Activated CD8-positive, alpha-beta memory T cell treated with anti-CD3 and anti-CD28 coated beads for 36 hours (primary cell): ENCODE data around the gene SH3BGRL3. TPM values are rescaled to one million over a fixed set of nuclear protein-coding genes. Genes with fewer than 3 reads are reported as not detected.

Source experiments
- CTCF ChIA-PET: fragments of 350-600 bp; sonication (Branson Sonifier 250); formaldehyde crosslinking; loops from one replicate; lab custom pipeline; 2021; ENCODE audit warnings: antibody characterized with exemption; lab: Charles Lee
- POLR2A ChIA-PET: fragments of 350-600 bp; sonication (Branson Sonifier 250); formaldehyde crosslinking; loops from one replicate; lab custom pipeline; 2021; ENCODE audit warnings: antibody characterized with exemption; lab: Charles Lee
- total RNA-seq, 2 experiments: library from RNA; stranded (reverse); gene quantifications; one replicate each; pipeline ENCODE4 v1.2.3, GENCODE V29; 2021

SH3BGRL3 gene
- total RNA-seq, 2 experiments from 2014 or later = 399 to 416 TPM

- ChIA-PET POLR2A (interaction anchor here (0.6 to 5.8 kb wide), 4 partner anchors 8 to 1854 kb away, joined by 3 to 57 read pairs (median 4); partner anchors contain the start of gene CD52), CTCF (interaction anchor here (0.5 to 9.0 kb wide), 15 partner anchors 9 to 1085 kb away, joined by 3 to 141 read pairs (median 6); partner anchors contain the start of genes CD52, CEP85, UBXN11 and ZNF593)
Measured at GRCh38 chr1:26284597-26285347, 4.9 kb downstream of the SH3BGRL3 start.

GRCh38 chr1:26285366-26286063 is 5.6 kb downstream of the SH3BGRL3 start:
- ChIA-PET CTCF (interaction anchor here (1.0 to 9.0 kb wide), 13 partner anchors 9 to 132 kb away, joined by 3 to 141 read pairs (median 7); partner anchors contain the start of genes CD52, CEP85, UBXN11 and ZNF593), POLR2A (interaction anchor here (5.8 kb wide), 1 partner anchor 33 kb away, joined by 57 read pairs; the partner anchor contains the start of gene CD52)

- CTCF ChIA-PET = interaction anchor here (0.5 to 9.0 kb wide), 7 partner anchors 10 to 130 kb away, joined by 3 to 141 read pairs (median 7); partner anchors contain the start of genes CD52, CEP85 and UBXN11
- POLR2A ChIA-PET = interaction anchor here (5.8 kb wide), 1 partner anchor 33 kb away, joined by 57 read pairs; the partner anchor contains the start of gene CD52
Measured at GRCh38 chr1:26286064-26286416, 6.2 kb downstream of the SH3BGRL3 start.

DNA sequence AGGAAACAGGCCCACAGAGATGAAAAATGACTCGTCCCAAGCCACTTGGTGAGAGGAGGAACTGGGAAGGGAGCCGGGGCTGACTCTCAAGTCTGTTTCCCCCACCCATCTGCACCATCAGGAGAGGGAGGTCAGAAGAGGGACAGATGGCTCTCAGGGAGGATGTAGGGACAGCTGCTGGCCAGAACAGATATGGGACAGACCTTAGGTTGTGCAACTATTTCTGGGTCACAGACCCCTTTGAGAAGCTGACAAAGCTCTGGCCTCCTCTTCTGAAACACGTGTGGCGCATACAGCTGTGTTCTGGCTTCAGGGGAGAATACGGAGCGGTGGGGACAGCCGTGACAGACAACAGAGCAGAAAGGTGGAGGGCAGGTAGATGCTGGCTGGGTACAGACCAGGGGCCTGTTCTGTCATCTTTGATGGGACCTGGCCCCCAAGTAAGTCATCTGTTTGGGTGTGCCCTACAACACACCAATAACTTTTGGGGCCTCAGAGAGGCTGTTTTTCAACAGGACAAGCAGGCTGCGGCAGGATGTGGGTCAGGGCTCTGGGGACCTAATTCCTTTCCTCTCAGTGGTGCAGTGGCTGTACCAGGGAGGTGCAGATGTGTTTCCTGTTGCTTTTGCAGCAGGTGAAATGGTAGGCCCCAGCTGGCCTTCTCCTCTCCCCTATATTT is 7.3 kb downstream of the SH3BGRL3 start:
- ChIA-PET CTCF (interaction anchor here (0.8 to 9.0 kb wide), 5 partner anchors 8 to 53 kb away, joined by 3 to 141 read pairs (median 18); partner anchors contain the start of genes CD52, CEP85 and SH3BGRL3), POLR2A (interaction anchor here (0.6 to 5.8 kb wide), 2 partner anchors 32 to 457 kb away, joined by 3 to 57 read pairs; partner anchors contain the start of gene CD52)

GRCh38 chr1:26287811-26288210 is 7.9 kb downstream of the SH3BGRL3 start:
- CTCF ChIA-PET = interaction anchor here (0.8 to 9.0 kb wide), 11 partner anchors 8 to 161 kb away, joined by 3 to 141 read pairs (median 8); partner anchors contain the start of genes CD52, CEP85 and SH3BGRL3
- POLR2A ChIA-PET = interaction anchor here (1.0 to 5.8 kb wide), 4 partner anchors 8 to 390 kb away, joined by 3 to 57 read pairs (median 18); partner anchors contain the start of genes CD52, SH3BGRL3 and UBXN11

DNA sequence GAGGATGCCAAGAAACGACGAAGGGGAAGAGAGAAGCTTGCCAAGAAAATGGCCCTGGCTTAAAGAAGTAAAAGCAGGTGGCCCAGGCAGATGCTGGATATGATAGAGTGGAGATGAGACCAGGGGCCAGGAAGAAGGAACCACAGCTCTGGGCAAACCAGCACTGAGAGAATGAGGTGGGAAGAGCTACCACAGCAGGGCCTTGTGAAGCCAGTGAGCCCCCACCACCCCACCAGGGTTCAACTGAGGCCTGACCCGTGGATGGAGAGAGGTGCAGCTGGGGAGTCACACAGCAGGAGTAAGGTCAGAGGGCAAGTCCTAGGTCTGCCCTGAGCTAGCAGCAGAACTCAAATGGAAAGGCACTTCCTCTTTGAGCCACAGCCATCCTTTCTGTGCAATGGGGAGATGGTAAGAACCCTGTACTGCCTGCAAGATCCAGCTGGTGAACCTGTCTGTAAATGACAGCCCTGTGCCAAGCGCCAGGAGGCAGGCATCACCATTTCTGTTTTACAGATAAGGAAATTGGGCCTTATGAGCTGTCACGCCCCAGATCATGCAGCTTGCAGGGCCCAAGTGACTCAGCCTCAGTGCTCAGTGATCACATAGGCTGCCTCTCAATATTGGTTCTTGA is 8.5 kb downstream of the SH3BGRL3 start:
- ChIA-PET CTCF (interaction anchor here (0.8 to 9.0 kb wide), 16 partner anchors 9 to 212 kb away, joined by 3 to 141 read pairs (median 6); partner anchors contain the start of genes CD52, CEP85, SH3BGRL3 and ZNF593), POLR2A (interaction anchor here (0.6 to 5.8 kb wide), 6 partner anchors 8 to 434 kb away, joined by 3 to 57 read pairs (median 10); partner anchors contain the start of genes CD52, SH3BGRL3 and UBXN11)

DNA sequence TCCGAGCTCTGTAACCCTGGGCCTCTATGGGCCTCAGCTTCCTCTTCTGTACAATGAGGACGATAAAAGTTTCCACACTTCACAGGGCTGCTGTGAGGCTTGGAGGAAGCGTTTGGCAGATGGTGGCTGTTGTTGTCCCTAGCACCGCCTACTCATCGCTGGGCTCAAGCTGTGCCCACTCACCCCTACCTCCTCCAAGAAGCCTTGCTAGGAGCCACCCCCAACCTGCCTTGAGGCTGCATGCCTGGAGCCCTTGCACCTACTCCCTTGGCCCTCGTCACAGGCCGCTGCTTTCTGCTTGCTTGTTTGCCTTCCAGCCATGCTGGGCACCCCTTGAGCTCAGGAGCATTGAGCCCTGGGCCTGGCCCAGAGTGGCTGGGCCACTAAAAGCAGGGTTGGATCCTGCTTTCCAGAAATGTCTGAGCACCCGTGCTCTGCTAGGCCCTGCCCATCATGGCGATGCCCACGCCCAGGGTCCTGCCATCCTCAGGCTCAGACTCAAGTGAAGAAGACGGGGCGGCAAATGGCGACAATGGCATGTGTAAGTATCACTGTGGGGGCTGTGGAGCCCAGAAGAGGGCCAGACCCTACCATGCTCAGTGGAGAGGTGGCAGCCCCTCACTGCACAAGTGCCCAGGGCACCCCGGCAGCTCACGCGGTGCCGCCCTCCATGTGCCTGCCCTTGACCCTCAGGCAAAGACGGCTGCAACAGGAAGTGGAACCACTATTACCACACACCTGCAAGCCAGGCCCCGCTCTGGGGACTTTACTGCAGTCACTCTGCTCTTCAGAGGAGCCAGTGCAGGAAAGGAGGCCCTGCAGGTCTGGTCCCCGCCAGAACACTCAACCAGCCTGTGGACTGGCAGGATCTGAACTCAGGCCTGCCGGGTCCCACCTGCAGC is 9.5 kb downstream of the SH3BGRL3 start:
- CTCF ChIA-PET = interaction anchor here (0.6 to 9.0 kb wide), 17 partner anchors 9 to 211 kb away, joined by 3 to 141 read pairs (median 6); partner anchors contain the start of genes CD52, CEP85, SH3BGRL3 and ZNF593
- POLR2A ChIA-PET = interaction anchor here (0.5 to 5.8 kb wide), 6 partner anchors 9 to 33 kb away, joined by 4 to 57 read pairs (median 10); partner anchors contain the start of genes CD52, SH3BGRL3 and UBXN11

GRCh38 chr1:26290122-26290881 is 10.4 kb downstream of the SH3BGRL3 start:
- CTCF ChIA-PET = interaction anchor here (0.8 to 9.0 kb wide), 7 partner anchors 11 to 88 kb away, joined by 3 to 141 read pairs (median 7); partner anchors contain the start of genes CD52 and SH3BGRL3
- POLR2A ChIA-PET = interaction anchor here (1.2 to 2.4 kb wide), 3 partner anchors 10 to 28 kb away, joined by 3 to 17 read pairs (median 5); partner anchors contain the start of genes CD52 and SH3BGRL3

DNA sequence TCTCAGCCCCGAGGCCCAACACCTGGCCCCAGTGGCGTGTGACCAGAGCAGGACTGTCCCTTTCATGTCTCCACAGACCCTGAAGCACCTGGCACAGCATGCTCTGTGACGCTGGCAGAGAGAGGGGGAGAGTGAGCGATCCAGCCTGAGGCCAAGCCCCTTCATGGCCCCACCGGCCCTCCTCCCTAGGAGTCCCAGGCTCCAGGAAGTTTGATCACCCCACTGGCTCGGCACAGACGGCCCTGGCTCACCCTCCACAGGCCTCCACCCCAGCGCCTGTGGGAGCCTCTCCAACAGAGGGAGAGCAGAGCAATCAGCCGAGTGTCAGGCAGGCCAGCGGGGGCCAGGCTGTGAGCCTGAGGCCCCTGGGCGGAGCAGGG is 11.0 kb downstream of the SH3BGRL3 start:
- ChIA-PET POLR2A (interaction anchor here (1.2 to 1.5 kb wide), 2 partner anchors 11 to 27 kb away, joined by 3 to 5 read pairs; partner anchors contain the start of gene CD52), CTCF (interaction anchor here (0.8 to 9.0 kb wide), 5 partner anchors 10 to 56 kb away, joined by 3 to 141 read pairs (median 5); partner anchors contain the start of gene CD52)

GRCh38 chr1:26291433-26291832 is 11.5 kb downstream of the SH3BGRL3 start:
- POLR2A ChIA-PET = interaction anchor here (1.5 kb wide), 1 partner anchor 11 kb away, joined by 3 read pairs; no protein-coding TSS in a partner anchor
- CTCF ChIA-PET = interaction anchor here (1.0 to 9.0 kb wide), 3 partner anchors 10 to 57 kb away, joined by 3 to 141 read pairs (median 5); partner anchors contain the start of gene CD52

- ChIA-PET POLR2A (no interaction called here), CTCF (interaction anchor here (1.6 kb wide), 1 partner anchor 25 kb away, joined by 6 read pairs; no protein-coding TSS in a partner anchor)
Measured at GRCh38 chr1:26291939-26292338, 12.1 kb downstream of the SH3BGRL3 start.

GRCh38 chr1:26292735-26293134 is 12.8 kb downstream of the SH3BGRL3 start:
- ChIA-PET CTCF (interaction anchor here (0.6 to 1.6 kb wide), 2 partner anchors 24 to 427 kb away, joined by 3 to 6 read pairs; no protein-coding TSS in a partner anchor), POLR2A (interaction anchor here (0.6 kb wide), 1 partner anchor 29 kb away, joined by 4 read pairs; no protein-coding TSS in a partner anchor)

DNA sequence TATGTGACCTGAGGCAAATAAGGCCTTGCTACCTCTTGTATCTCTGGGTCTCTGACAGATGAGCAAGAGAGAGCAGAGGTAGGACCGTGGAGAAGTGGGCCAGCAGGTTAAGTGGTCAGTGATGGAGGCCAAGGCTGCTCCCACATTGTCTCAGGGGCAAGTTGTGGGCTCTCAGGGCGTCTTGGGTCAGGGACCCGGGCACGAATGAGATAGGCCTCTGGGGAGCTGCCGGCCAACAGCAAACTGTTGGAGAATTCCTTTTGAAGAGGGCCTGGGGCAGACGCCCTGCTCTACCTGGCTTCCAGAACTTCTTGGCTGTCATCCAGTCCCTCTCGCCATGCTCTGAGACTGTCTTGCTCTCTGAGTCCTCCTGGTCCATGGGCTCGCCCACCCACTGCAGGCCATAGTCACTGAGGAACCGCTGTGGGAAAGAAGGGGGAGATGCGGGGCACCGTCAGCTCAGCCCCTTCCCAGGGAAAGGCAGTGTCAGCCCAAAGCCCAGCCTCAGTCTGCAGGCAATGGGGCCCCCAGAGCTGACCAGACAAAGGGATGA is 14.1 kb downstream of the SH3BGRL3 start:
- CTCF ChIA-PET = no interaction called here
- POLR2A ChIA-PET = no interaction called here

DNA sequence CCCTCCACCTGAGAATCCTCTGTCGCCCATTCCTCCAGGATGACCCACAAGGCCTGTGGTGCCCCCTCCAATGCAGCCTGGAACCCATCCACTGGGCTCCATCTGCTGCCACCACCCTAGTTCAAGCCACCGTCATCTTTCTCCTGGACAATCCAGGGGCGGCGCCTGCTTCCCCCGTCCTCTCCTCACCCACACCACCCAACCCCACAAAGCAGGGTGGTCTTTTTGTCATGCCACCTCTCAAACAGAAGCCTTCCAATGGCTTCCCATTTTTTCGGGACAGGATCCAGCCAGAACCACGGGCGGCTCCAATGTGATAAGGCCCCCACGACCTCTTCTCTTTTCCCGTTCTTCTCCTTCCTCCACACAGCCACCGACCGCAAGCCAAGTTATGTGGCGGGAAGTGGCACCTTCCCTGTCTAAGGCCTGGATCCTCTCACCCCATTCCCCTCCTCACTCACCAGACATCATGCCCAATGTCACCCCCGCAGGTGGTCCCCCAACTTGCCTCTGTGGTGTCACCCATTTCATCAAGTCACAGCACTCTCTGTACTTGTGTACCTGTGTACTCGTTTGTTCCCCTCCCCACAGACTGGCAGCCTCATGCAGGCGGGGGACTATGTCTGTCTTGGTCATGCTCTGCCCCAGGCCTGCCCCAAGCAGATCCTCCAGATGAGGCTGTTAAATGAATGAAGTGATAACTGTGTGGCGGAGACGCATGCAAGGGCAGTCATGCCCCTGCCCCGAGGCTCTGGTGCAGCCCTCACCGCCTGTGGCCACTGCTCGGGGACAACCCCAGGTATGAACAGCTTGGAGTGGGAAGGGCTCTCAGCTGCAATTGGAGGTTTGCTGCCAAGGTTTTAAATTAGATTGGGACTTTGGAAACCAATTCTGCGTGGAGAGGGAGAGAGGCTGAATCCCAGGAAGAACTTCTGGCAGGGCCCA is 15.6 kb downstream of the SH3BGRL3 start:
- ChIA-PET CTCF (interaction anchor here (0.8 to 1.8 kb wide), 2 partner anchors 13 to 26 kb away, joined by 3 to 5 read pairs; no protein-coding TSS in a partner anchor), POLR2A (no interaction called here)
